ENCODE measurements around the gene OPCML.

Gene OPCML

GRCh38 chr11:132422722-132423121 lies 1109.6 kb downstream of the OPCML start:
- Mint-ChIP-seq H3K9me3 (no peaks in the 10 kb centered on the region), H3K36me3 (ENCODE audit: low read depth) (no peaks in the 10 kb centered on the region), H3K4me1 (peaks cover 20% of the 10 kb centered on the region), H3K4me3 (no peak overlapping the region), H3K27me3 (ENCODE audit: low read depth, poor library complexity) (peaks cover 12% of the 10 kb centered on the region), H3K27ac (no peak overlapping the region)
- no peak for TF ChIP-seq CTCF (IDR thresholded peaks at IDR 0.05)
- DNase-seq = no peak

GRCh38 chr11:132421555-132421954 lies 1110.7 kb downstream of the OPCML start:
- Mint-ChIP-seq H3K27ac (no peak overlapping the region), H3K9me3 (no peaks in the 10 kb centered on the region), H3K4me3 (no peak overlapping the region), H3K36me3 (ENCODE audit: low read depth) (no peaks in the 10 kb centered on the region), H3K4me1 (peaks cover 12% of the 10 kb centered on the region), H3K27me3 (ENCODE audit: low read depth, poor library complexity) (peaks cover 16% of the 10 kb centered on the region)
- TF ChIP-seq CTCF (IDR thresholded peaks at IDR 0.05) = no peak
- no peak for DNase-seq

- H3K27me3 Mint-ChIP-seq (ENCODE audit: low read depth, poor library complexity) = peaks cover 43% of the 10 kb centered on the region
- H3K4me3 Mint-ChIP-seq = no peak overlapping the region
- no peaks in the 10 kb centered on the region for H3K4me1 Mint-ChIP-seq
- H3K27ac Mint-ChIP-seq = no peak overlapping the region
- DNase-seq = no peak
- no peaks in the 10 kb centered on the region for H3K36me3 Mint-ChIP-seq (ENCODE audit: low read depth)
- no peak for TF ChIP-seq CTCF (IDR thresholded peaks at IDR 0.05)
- no peaks in the 10 kb centered on the region for H3K9me3 Mint-ChIP-seq
Measured at GRCh38 chr11:132414451-132414850, 1117.8 kb downstream of the OPCML start.

GRCh38 chr11:132410383-132410782 lies 1121.9 kb downstream of the OPCML start:
- H3K4me1 Mint-ChIP-seq = peaks cover 3% of the 10 kb centered on the region
- no peaks in the 10 kb centered on the region for H3K9me3 Mint-ChIP-seq
- no peaks in the 10 kb centered on the region for H3K36me3 Mint-ChIP-seq (ENCODE audit: low read depth)
- no peak overlapping the region for H3K27ac Mint-ChIP-seq
- TF ChIP-seq CTCF (IDR thresholded peaks at IDR 0.05) = no peak
- no peak overlapping the region for H3K4me3 Mint-ChIP-seq
- peaks cover 59% of the 10 kb centered on the region for H3K27me3 Mint-ChIP-seq (ENCODE audit: low read depth, poor library complexity)
- DNase-seq = no peak

GRCh38 chr11:132409573-132410355 lies 1122.5 kb downstream of the OPCML start:
- Mint-ChIP-seq H3K9me3 (no peaks in the 10 kb centered on the region), H3K27ac (no peak overlapping the region), H3K36me3 (ENCODE audit: low read depth) (no peaks in the 10 kb centered on the region)

More at GRCh38 chr11:132409573-132410355, 1122.5 kb downstream of the OPCML start:
- H3K4me1 Mint-ChIP-seq = peaks cover 5% of the 10 kb centered on the region
- DNase-seq = no peak
- no peak overlapping the region for H3K4me3 Mint-ChIP-seq
- TF ChIP-seq CTCF (IDR thresholded peaks at IDR 0.05) = no peak
- peaks cover 59% of the 10 kb centered on the region for H3K27me3 Mint-ChIP-seq (ENCODE audit: low read depth, poor library complexity)

Data from nephron progenitor cell (in vitro differentiated cells).